ENCODE results near the gene BRD3OS. TPM values are rescaled to one million over a fixed set of nuclear protein-coding genes. Genes with fewer than 3 reads are reported as not detected.

Gene BRD3OS
- total and polyA plus RNA-seq, 8 donors = 15.5 to 23.1 (median 18.3) TPM

DNA sequence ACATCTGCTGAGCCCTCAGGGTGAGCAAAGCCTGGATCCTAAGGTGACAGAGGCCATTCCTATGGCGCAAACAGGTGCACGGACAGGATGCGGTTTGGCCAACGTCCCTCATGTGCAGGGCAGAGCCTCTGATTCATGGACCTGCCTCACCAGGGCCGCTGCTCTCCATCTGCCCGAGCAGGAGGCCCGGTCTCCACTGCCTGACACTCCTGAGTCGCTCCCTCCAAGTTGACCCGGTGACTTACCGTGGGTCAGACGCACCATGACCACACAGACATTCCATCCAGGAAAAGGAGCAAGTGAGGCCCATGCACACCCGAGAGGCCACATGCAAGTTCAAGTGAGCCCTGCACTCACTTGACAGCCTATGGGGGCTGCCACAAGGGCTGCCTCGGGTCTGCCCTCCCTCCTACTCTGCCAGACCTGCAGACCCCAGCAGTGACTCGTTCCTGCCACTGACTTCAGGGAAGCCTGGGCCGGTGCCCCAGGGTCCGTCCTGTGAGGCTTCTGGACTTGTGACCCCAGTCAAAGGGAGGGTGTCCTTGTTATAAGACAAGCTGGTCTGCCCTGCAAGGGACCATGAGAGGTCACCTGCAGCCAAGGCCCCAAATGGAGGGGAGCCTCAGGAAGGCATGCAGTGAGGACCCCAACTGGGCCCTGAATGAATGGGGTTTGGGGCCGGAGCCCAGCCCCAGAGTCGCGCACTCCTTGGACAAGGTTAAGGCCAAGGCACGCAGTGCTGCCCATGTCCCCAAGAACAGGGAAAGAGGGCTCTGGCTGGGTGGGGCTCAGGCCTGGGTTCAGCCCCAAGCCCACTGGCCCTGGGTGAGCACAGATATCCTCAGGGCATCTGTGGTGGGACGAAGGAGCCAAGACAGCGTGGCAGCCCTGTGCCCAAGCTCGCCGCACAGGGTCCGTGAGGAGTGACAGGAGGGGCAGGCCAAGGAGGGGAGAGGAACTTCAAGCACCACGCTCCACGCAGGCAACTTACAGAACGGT is 10.1 kb downstream of the BRD3OS start:
- Histone ChIP-seq H3K27ac (no peak overlapping the region), H3K36me3 (peaks cover 0 to 95% of the 10 kb centered on the region in 2 donors), H3K4me1 (no peaks in the 10 kb centered on the region), H3K4me3 (no peak overlapping the region), H3K9me3 (no peaks in the 10 kb centered on the region), H3K27me3 (no peaks in the 10 kb centered on the region)
- no peak for TF ChIP-seq CTCF (IDR thresholded peaks at IDR 0.05)
- intact Hi-C loops (cut with DNase I) = no loop called here
- DNase-seq (peak in 2 of 4 donors; percentile 25 to 45), ATAC-seq (no peak)

- ATAC-seq = no peak
- H3K36me3 ChIP-seq = peaks cover 0 to 96% of the 10 kb centered on the region in 2 donors
- no peak overlapping the region for H3K27ac ChIP-seq
- intact Hi-C loops (cut with DNase I) = no loop called here
- no peak overlapping the region for H3K4me3 ChIP-seq
- no peaks in the 10 kb centered on the region for H3K9me3 ChIP-seq
- peaks cover 0 to 6% of the 10 kb centered on the region in 2 donors for H3K4me1 ChIP-seq
- no peaks in the 10 kb centered on the region for H3K27me3 ChIP-seq
- TF ChIP-seq CTCF (IDR thresholded peaks at IDR 0.05) = no peak
- peak in 1 of 4 donors; percentile 19 for DNase-seq
These were observed 10.8 kb downstream of the BRD3OS start for GRCh38 chr9:134036130-134036529.

DNA sequence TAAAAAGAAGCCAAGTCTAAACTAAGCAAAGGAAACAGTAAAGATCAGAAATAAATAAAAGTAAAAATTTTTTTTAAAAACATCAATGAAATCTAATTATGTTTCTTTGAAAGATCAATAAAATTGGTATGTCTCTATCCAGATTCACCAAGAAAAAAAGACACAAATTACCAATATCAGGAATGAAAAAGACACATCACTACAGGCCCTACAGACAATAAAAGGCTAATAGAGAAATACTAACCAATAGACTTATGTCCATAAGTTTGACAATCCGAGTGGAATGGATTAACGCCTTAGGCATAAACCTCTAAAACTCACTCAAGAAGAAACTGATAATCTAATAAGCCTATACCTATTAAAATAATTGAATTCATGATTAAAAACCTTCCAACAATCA is 12.4 kb downstream of the BRD3OS start:
- ATAC-seq = no peak
- H3K27ac ChIP-seq = no peak overlapping the region
- no peaks in the 10 kb centered on the region for H3K27me3 ChIP-seq
- no peaks in the 10 kb centered on the region for H3K9me3 ChIP-seq
- peaks cover 0 to 15% of the 10 kb centered on the region in 2 donors for H3K4me1 ChIP-seq
- no peak for DNase-seq
- H3K4me3 ChIP-seq = no peak overlapping the region
- no peak for TF ChIP-seq CTCF (IDR thresholded peaks at IDR 0.05)
- intact Hi-C loops (cut with DNase I) = no loop called here
- peaks cover 0 to 94% of the 10 kb centered on the region in 2 donors for H3K36me3 ChIP-seq

GRCh38 chr9:134039386-134040175 is 14.3 kb downstream of the BRD3OS start:
- Histone ChIP-seq H3K27ac (no peak overlapping the region), H3K36me3 (peaks cover 0 to 94% of the 10 kb centered on the region in 2 donors), H3K27me3 (no peaks in the 10 kb centered on the region), H3K4me3 (no peak overlapping the region), H3K9me3 (no peaks in the 10 kb centered on the region), H3K4me1 (peaks cover 0 to 15% of the 10 kb centered on the region in 2 donors)
- intact Hi-C loops (cut with DNase I) = no loop called here
- ATAC-seq = no peak
- no peak for TF ChIP-seq CTCF (IDR thresholded peaks at IDR 0.05)
- no peak for DNase-seq

DNA sequence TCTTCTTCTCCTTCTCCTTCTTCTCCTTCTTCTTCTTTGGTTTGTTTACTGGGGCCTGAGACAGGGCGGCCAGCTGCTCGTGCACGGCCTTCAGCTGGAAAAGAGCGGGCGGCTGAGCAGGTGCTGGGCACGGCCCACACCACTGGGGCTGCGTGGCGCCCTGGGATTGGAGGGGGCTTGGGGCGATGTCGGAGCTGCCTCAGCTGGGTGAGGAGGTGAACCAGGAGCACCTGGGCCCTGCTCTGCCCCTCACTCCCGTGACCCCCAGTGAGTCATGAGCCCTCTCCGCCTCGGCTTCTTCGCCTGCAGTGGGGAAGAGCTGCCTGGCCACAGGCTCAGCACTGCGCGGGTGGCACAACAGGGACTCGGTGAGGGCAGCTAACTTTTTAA is 14.9 kb downstream of the BRD3OS start:
- intact Hi-C loops (cut with DNase I) = no loop called here
- ATAC-seq (no peak), DNase-seq (peak in 1 of 4 donors; percentile 70)
- no peak overlapping the region for H3K4me3 ChIP-seq
- peaks cover 0 to 94% of the 10 kb centered on the region in 2 donors for H3K36me3 ChIP-seq
- peaks cover 0 to 15% of the 10 kb centered on the region in 2 donors for H3K4me1 ChIP-seq
- no peak for TF ChIP-seq CTCF (IDR thresholded peaks at IDR 0.05)
- no peak overlapping the region for H3K27ac ChIP-seq
- no peaks in the 10 kb centered on the region for H3K27me3 ChIP-seq
- no peaks in the 10 kb centered on the region for H3K9me3 ChIP-seq
